Uterus (tissue), 2 donors: ENCODE results near the gene CEBPG.

Source experiments
- CTCF ChIP-seq, 4 experiments: fragments of 200-600 bp in 2 of 4; fragments of 450-650 bp in 2 of 4; sonication (generic) in 2 of 4; IDR thresholded peaks; one replicate each; pipeline ENCODE4 v1.5.1; 2016 to 2019; ENCODE audit warnings: antibody characterized with exemption in 4 of 4, mild to moderate bottlenecking in 2 of 4, moderate library complexity in 1 of 4
- POLR2A ChIP-seq, 2 donors: fragments of 450-650 bp; IDR thresholded peaks; one replicate each; pipeline ENCODE4 v1.6.1; 2016; ENCODE audit warnings: antibody characterized with exemption in 2 of 2, mild to moderate bottlenecking in 1 of 2, moderate library complexity in 1 of 2

DNA sequence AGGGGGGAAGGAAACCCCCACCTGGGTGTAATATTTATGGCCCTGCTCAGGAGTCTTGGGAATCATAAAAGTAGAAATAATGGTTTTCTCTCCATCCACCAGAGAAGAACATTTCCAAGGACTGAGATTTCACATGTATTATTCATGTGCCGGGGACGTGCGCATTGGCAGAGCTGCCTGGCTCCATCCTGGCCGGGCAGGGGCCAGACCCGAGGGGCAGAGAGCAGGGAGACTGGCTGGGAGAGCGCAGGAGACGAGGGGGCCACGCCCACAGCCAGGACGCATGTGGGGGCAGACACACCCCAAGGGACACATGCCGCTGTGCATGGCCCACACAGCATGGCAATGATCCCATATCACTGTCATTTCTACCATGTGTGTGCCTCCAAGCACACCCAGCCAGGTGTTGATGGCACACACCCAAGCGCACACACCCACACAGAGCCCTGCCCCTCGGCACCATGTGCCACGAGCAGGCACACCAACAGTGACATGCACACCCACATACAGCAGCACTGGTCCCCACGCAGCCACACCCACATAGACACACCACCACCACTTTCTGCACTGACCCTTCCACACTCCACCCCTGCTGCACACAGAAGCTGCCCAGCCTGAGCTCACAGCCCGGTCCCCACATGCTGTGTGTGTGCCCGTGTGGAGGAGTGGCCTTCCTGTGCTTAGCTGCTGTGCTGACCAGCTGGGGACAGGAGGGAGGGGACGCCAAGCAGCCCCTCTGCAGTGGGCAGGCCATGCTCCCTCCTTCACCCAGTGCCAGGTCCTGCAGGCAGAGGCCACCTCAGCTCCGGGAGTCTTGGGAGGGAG, 39.3 kb downstream of the CEBPG start:
- TF ChIP-seq POLR2A (IDR thresholded peaks at IDR 0.05) = no peak
- TF ChIP-seq CTCF (IDR thresholded peaks at IDR 0.05) = no peak
